DMS114 treated with DMSO at 0.1 percent for 48 hours (cell line): ENCODE data around the gene HAUS7.
"Not testable (repeated sequence)": the region's sequence is repeated elsewhere in the genome, so short reads cannot be mapped to it uniquely, and the experiment has no call there.

Experiments used
- DNase-seq: peaks from one replicate; lab custom pipeline; 2025; ENCODE audit not compliant: unreplicated experiment; lab: John Stamatoyannopoulos, UW

Gene HAUS7

DNA sequence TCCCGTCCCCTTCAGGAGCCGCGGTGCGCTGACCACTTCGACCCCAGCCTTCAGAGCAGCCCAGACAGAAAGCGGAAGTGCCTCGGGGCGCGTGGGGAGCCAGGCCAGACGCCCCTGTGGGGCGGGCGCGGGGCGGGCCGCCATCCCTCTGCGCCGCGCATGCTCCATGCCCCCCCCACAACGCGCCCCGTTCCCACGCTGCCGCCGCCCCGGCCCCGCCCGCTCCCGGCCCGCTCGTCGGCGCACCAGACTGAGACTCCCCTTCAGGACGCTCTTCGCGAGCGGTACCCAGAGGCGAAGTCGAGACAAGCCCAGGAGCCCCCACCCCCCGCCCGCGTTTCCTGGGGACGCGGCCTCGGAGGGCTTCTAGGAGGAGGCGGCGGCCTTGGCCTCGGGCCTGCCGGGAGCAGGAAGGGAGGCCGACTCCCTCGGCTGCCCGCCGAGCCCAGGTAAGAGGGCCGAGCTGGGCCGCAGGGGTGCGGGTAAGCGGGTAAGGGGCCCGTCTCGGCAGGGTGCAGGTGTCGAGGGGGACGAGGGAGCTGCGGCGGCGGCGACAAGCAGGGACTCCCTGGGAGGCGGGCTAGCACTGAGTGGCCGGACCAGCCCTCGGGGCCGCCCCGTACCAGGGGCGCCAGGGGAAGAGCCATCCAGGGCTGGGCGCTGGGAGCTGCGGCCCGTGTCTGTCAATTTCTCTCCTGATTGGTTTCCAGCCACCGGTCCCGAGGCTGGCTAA is 59.0 kb downstream of the HAUS7 start, which contains the start of gene ZFP92:
Gene ZFP92, plus strand, starts transcription at position 218 of the 733 bp plus-strand sequence. CDS start 6,851 bp downstream, outside the sequence.
- no peak for DNase-seq

DNA sequence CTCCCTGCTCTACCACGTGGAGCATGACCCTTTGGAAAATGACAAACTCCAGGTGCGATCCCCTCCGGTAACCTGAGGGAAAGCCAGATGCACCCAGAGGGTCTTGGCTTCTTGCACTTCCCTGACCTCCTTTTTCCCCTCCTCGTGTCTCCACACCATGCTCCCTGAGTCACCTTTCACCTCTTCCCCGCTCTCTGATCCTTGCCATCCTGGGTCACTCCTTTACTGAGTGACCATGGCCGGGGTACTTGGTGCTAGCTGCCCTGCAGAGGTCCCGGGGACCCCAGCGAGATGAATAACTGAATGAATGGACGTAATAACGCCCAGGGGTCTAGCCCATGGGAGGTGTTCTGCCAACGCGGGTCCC is 59.5 kb downstream of the HAUS7 start:
- no peak for DNase-seq

DNA sequence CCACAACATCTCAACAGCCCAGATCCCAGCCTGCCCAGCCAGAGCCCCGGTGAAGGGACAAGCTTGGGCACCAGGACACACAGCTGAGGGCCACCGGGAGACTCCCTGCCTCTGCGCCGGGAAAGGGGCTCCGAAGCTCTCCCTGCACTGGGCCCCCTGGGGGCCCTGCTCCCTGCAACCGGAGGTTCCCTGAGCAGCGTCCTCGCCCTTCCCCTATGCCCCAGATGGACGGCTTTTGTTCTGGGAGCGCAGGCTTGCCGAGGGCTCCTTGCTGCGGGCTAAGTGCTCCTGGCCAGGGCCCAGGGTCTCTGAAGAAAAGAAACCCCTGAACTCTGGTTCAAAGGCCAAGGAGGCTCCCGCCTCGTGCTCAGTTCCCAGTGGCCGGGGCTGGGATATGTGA is 60.0 kb downstream of the HAUS7 start:
- DNase-seq = no peak

- no peak for DNase-seq
Measured at GRCh38 chrX:153409414-153410101, 60.8 kb downstream of the HAUS7 start.

DNA sequence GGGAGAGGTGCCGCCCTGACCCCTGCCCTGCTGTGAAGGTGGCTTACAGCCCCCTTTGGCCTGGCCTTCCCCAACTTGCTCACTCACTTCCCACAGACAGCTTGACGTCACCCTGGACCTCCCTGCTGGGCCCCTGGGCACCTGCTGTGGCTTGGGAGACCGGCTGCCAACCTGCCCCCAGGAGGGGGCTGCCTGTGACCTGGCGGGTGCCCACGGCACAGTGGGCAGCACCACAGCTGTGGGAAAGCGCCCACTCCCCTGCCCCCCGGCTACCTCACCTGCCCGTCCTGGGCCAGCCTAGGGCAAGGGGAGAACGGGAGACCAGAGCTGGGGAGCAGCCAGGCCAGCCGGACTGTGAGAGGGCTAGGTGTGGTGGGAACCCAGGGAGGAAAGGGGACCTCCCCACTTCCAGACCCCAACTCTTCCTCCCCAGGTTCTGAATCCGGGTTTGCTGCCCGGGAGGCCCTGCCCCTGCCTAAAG is 61.5 kb downstream of the HAUS7 start:
- no peak for DNase-seq

DNA sequence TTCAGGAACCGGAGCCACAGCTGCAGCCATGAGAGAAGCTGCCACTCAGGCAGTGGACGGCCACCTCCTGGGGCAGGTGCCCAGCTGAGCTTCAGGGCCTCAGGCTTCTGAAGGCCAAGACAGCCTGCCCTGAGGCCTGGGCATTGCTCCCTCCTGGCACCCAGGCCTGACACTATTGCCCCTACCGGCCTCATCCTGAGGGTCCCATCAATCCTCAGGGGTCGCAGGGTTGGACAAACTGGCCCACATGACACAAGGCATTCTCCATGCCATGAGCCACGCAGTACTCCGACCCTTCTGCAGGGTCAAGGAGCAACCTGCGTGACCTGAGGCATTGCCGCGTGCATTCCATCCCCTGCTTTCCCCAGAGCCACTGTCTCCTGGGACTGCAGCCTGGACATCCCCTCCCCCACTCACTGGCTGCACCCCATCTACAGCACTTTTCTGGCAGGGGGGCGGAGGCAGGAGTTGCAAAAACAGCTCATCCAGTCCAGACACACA is 62.1 kb downstream of the HAUS7 start:
- no peak for DNase-seq

DNA sequence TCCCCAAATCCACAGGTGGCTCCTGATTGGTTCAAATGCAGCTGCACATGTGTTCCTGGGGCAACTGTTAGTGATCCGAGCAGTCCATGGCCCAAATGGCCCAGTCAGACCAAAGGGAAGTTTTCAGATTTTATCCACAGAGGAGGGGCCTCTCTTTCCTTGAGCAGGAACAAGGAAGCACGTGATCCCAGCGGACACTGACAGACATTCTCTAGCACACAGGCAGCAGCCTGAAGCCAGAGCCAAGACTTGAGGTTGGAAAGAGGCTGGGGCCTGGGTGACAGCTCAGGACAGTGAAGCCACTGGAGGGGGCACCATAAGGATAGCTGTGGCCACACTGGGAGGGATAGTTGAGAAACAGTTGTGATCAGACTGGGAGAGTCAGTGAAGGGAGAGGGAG is 62.6 kb downstream of the HAUS7 start:
- no peak for DNase-seq

- DNase-seq = no peak
Measured at GRCh38 chrX:153406903-153407302, 63.5 kb downstream of the HAUS7 start.

DNA sequence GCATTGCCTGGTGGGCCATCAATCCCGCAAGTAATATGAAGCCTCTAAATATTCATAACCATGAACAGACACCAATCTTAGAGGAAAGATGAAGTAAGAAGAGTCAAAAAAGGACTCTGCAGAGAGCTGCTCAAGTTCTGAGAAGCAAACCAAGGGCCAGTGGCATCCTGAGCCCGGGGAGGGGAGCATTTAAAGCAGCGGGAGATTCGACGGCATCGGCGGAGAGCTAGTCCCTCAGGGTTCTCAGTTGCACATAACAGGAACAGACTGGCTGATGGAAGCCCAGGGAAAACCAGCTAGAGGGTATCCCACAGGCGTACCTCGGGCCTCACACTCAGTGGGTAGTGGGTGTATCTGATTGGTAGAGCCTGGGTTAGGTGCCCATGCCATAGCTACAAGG is 64.4 kb downstream of the HAUS7 start:
- DNase-seq = no peak

GRCh38 chrX:153405426-153405825 is 65.0 kb downstream of the HAUS7 start:
- DNase-seq = no peak

DNA sequence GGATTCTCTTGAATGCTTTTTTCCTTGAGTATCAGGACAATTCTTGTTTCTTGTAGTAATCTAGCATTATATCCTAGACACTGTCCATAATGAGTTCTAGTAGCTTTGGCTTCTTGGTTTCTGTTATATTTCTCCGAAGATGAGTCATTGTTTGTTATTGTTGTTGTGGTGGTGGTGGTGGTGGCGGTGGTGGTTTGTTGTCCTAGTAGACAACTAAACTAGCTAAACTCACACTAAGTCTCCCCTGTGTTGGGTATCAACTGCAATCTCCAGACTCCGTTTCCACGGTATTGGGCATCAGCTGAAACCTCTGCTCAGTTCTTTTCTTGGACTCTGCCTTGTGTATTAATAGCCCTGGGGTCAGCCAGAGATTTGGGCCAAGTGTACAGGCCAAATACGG is 66.0 kb downstream of the HAUS7 start:
- not testable (repeated sequence) for DNase-seq

DNA sequence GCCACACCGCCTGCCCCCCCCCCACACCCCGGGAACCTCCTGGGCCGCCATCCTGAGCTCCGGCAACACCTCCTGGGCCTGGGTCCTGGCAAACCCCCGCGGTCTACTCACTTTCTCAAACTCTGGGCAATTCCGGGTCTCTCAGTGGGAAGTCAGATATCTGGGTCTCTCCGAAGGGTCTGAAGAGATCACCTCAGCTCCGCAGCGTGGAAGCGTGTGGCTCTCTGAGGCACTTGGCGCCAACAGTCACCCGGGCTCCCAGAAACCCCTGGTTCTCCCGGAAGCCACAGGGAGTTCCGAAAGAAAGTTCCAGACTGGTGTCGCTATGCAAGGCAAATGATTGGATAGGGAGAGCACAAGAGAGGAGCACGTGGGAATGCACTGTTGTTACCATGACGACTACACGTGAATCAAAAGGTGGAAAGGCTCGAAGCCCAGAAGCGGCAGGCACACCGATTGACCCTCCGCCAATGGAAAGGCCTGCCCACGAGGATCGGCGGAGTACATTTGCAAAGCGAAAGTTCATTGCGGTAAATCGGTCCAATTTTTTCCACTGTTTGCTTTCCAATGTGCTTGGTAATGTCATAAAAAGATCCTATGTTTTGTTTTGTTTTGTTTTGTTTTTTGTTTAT is 69.1 kb downstream of the HAUS7 start, which contains the start of gene PNMA6E:
Gene PNMA6E, minus strand, starts transcription at position 218 of the 632 bp plus-strand sequence. CDS start 2,501 bp downstream, outside the sequence.
- no peak for DNase-seq

DNA sequence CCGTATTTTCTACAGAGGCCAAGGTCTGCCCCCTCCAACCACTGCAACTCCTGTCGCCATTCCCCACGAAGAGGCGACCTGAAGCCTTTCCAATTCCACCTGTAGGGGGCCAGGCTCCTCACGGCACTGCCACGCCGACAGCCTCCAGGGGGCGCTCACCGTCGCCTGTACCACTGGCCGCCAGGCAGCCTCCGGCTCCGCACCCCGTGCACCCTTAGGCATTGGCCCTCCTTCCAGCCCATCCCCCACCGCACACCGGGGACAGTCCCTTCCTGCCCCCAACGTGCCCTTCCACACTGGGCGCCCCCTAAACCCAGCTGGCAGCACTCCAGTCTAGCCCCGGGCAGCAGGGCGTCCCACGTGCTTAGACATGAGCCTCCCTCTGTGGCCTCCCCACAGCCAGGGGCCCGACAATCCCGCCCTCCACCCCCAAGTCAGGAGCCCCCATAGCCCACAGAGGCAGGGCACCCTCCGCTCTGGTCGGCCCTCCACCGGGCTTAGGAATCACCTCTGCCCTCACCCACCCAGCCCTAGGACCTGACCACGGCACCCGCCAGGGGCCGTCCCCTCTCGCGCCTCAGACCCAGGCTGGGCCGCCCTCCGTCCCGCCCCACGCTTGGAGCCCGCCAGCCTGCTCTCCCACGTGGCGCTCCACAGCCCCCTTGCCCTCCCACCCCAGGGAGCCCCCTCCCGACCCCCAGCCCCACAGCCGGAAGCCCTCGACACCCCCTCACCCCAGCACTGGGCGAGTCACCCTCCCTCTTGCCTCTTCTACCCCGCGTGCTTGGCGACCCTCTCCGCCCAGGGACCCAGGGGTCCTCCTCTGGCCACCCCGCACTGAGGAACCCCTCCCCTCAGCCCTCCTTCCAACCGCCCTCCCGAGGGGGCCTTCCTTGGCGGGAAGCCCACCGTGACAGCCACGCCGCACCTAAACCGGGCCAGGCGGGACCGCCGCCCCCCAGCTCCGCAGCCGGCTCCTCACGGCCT is 69.9 kb downstream of the HAUS7 start:
- no peak for DNase-seq

- DNase-seq = no peak
Measured at GRCh38 chrX:153398275-153398960, 72.0 kb downstream of the HAUS7 start.
